HCT116 (cell line): ENCODE measurements around the gene TUBA3E. TPM values are rescaled to one million over a fixed set of nuclear protein-coding genes. Genes with fewer than 3 reads are reported as not detected.

Experiments used
- ATAC-seq: fragments of 200-7000 bp; cut with Tn5 transposase; 2 replicates; pipeline ENCODE4 v1.9.1; 2020; ENCODE audit warnings: mild to moderate bottlenecking, moderate library complexity
- BruUV-seq: library from RNA; stranded (reverse); fragments of 400-500 nt; replicated peaks from 2 replicates; lab custom pipeline; 2021; lab: Mats Ljungman, UMichigan
- CTCF ChIA-PET: fragments of 300-600 bp; sonication (Branson Sonifier 250); formaldehyde crosslinking; loops from one replicate; lab custom pipeline; 2021; ENCODE audit warnings: antibody characterized with exemption; lab: Charles Lee
- POLR2A ChIA-PET: fragments of 300-600, 350-600 bp; sonication (Branson Sonifier 250); formaldehyde crosslinking; loops from one replicate; lab custom pipeline; 2021; ENCODE audit warnings: antibody characterized with exemption; lab: Charles Lee
- RAD21 ChIA-PET, 2 experiments: fragments of 300-600 bp; sonication (Branson Sonifier 250); formaldehyde crosslinking; loops; one replicate each; lab custom pipeline; 2023; ENCODE audit warnings: low total read pairs in 2 of 2; ENCODE audit not compliant: uncharacterized antibody in 2 of 2, unreplicated experiment in 2 of 2, low non-redundant PET in 1 of 2; lab: Charles Lee
- DNase-seq: peaks from one replicate; pipeline ENCODE4 v3.0.0-alpha.2; 2010; ENCODE audit warnings: low read depth, low spot score
- H2AFZ ChIP-seq: fragments of 200-600 bp; shearing (Covaris generic), sonication (generic); 2 replicates; pipeline ENCODE4 v1.6.1; 2017; ENCODE audit warnings: low read depth, mixed run types, mixed read lengths, antibody characterized with exemption, low read length; ENCODE audit not compliant: poor library complexity, severe bottlenecking
- H3K27ac ChIP-seq: 2 replicates; pipeline ENCODE4 v1.5.1; 2012; ENCODE audit warnings: low read depth, low read length
- H3K27me3 ChIP-seq: fragments of 200-600 bp; sonication (generic); 2 replicates; pipeline ENCODE4 v1.6.1; 2016; ENCODE audit warnings: mixed run types, low read length, mixed read lengths; ENCODE audit not compliant: insufficient read depth
- H3K36me3 ChIP-seq, 2 experiments: fragments of 200-500 bp in 1 of 2; fragments of 200-600 bp in 1 of 2; sonication (Bioruptor generic) in 1 of 2; sonication (generic) in 1 of 2; 2 replicates each; pipeline versions ENCODE4 v1.5.1 to v1.6.1; 2014 to 2016; ENCODE audit warnings: low read length in 2 of 2, inconsistent platforms in 1 of 2, mixed read lengths in 1 of 2, mixed run types in 1 of 2; ENCODE audit not compliant: insufficient read depth in 2 of 2, control insufficient read depth in 1 of 2
- H3K4me1 ChIP-seq, 2 experiments: fragments of 200-600 bp in 1 of 2; sonication (generic) in 1 of 2; 2 replicates each; pipeline versions ENCODE4 v1.5.1 to v1.6.1; 2012 to 2017; ENCODE audit warnings: low read length in 2 of 2, inconsistent platforms in 1 of 2, mild to moderate bottlenecking in 1 of 2, mixed read lengths in 1 of 2, mixed run types in 1 of 2, moderate library complexity in 1 of 2; ENCODE audit not compliant: insufficient read depth in 2 of 2, control insufficient read depth in 1 of 2
- H3K4me2 ChIP-seq: fragments of 200-600 bp; sonication (generic); 2 replicates; pipeline ENCODE4 v1.6.1; 2017; ENCODE audit warnings: mixed run types, low read length, mixed read lengths
- H3K4me3 ChIP-seq, 2 experiments: fragments of 200-600 bp in 1 of 2; sonication (generic) in 1 of 2; replicated peaks in 1 of 2; 2 replicates each; pipeline ENCODE4 v1.5.1; 2011 to 2016; ENCODE audit warnings: low read length in 2 of 2, control low read depth in 1 of 2, low read depth in 1 of 2, mild to moderate bottlenecking in 1 of 2, mixed read lengths in 1 of 2, mixed run types in 1 of 2
- H3K79me2 ChIP-seq: fragments of 200-600 bp; sonication (generic); 2 replicates; pipeline ENCODE4 v1.6.1; 2017; ENCODE audit warnings: mild to moderate bottlenecking, mixed run types, low read length, moderate library complexity, mixed read lengths; ENCODE audit not compliant: insufficient read depth
- H3K9ac ChIP-seq: fragments of 200-600 bp; sonication (generic); 2 replicates; pipeline ENCODE4 v1.6.1; 2016; ENCODE audit warnings: low read length, mixed read lengths
- H3K9me2 ChIP-seq: fragments of 200-600 bp; sonication (generic), shearing (Covaris generic); 2 replicates; pipeline ENCODE4 v1.6.1; 2017; ENCODE audit warnings: mixed run types, mild to moderate bottlenecking, moderate library complexity; ENCODE audit not compliant: insufficient read depth
- H3K9me3 ChIP-seq, 2 experiments: fragments of 200-500 bp in 1 of 2; fragments of 200-600 bp in 1 of 2; sonication (Bioruptor generic) in 1 of 2; sonication (generic) in 1 of 2; 2 replicates each; pipeline ENCODE4 v1.6.1; 2014 to 2017; ENCODE audit warnings: low read length in 2 of 2, mixed read lengths in 2 of 2, inconsistent platforms in 1 of 2, low read depth in 1 of 2, mild to moderate bottlenecking in 1 of 2, mixed run types in 1 of 2, moderate library complexity in 1 of 2; ENCODE audit not compliant: control insufficient read depth in 1 of 2, insufficient read depth in 1 of 2
- H4K20me1 ChIP-seq: fragments of 200-600 bp; sonication (generic), shearing (Covaris generic); 2 replicates; pipeline ENCODE4 v1.6.1; 2017; ENCODE audit warnings: mixed run types, mild to moderate bottlenecking, moderate library complexity; ENCODE audit not compliant: insufficient read depth
- ATF3 ChIP-seq: IDR thresholded peaks from 2 replicates; pipeline ENCODE4 v1.6.1; 2012
- CBX3 ChIP-seq: IDR thresholded peaks from 2 replicates; pipeline ENCODE4 v1.6.1; 2012; ENCODE audit warnings: low read depth
- CEBPB ChIP-seq: IDR thresholded peaks from 2 replicates; pipeline ENCODE4 v1.6.1; 2012; ENCODE audit warnings: low read depth
- CTCF ChIP-seq, 3 experiments: fragments of 200-600 bp in 1 of 3; sonication (generic) in 1 of 3; IDR thresholded peaks in 2 of 3; conservative IDR thresholded peaks in 1 of 3; 2 replicates each; pipeline ENCODE4 v1.5.1; 2012 to 2017; ENCODE audit warnings: low read depth in 2 of 3, low read length in 2 of 3, antibody characterized with exemption in 1 of 3, borderline replicate concordance in 1 of 3, control low read depth in 1 of 3, mild to moderate bottlenecking in 1 of 3, mixed read lengths in 1 of 3, mixed run types in 1 of 3, moderate library complexity in 1 of 3; ENCODE audit not compliant: insufficient read depth in 1 of 3
- EGR1 ChIP-seq: IDR thresholded peaks from 2 replicates; pipeline ENCODE4 v1.6.1; 2012; ENCODE audit warnings: low read depth
- ELF1 ChIP-seq: IDR thresholded peaks from 2 replicates; pipeline ENCODE4 v1.6.1; 2012; ENCODE audit warnings: low read depth, borderline replicate concordance
- EZH2 ChIP-seq: fragments of 200-600 bp; sonication (generic); IDR thresholded peaks from 2 replicates; pipeline ENCODE4 v1.6.1; 2017; ENCODE audit warnings: antibody characterized with exemption, mixed run types
- MAX ChIP-seq: IDR thresholded peaks from 2 replicates; pipeline ENCODE4 v1.6.1; 2012
- POLR2AphosphoS5 ChIP-seq: IDR thresholded peaks from 2 replicates; pipeline ENCODE4 v1.6.1; 2011; ENCODE audit warnings: mild to moderate bottlenecking, low read depth, low read length, moderate library complexity
- RAD21 ChIP-seq: IDR thresholded peaks from 2 replicates; pipeline ENCODE4 v1.6.1; 2012; ENCODE audit warnings: low read depth, mild to moderate bottlenecking
- REST ChIP-seq: IDR thresholded peaks from 2 replicates; pipeline ENCODE4 v1.6.1; 2012; ENCODE audit warnings: low read depth
- SIN3A ChIP-seq: IDR thresholded peaks from 2 replicates; pipeline ENCODE4 v1.6.1; 2012; ENCODE audit warnings: low read depth
- SP1 ChIP-seq: IDR thresholded peaks from 2 replicates; pipeline ENCODE4 v1.6.1; 2012; ENCODE audit warnings: low read depth
- SRF ChIP-seq: IDR thresholded peaks from 2 replicates; pipeline ENCODE4 v1.6.1; 2012; ENCODE audit warnings: low read depth
- YY1 ChIP-seq: IDR thresholded peaks from 2 replicates; pipeline ENCODE4 v1.6.1; 2011; ENCODE audit warnings: low read length, low read depth, moderate library complexity, mild to moderate bottlenecking; ENCODE audit not compliant: insufficient replicate concordance; ENCODE audit errors: extremely low read depth
- ZBTB33 ChIP-seq: IDR thresholded peaks from 2 replicates; pipeline ENCODE4 v1.6.1; 2011; ENCODE audit warnings: mild to moderate bottlenecking, low read length, moderate library complexity; ENCODE audit not compliant: insufficient replicate concordance; ENCODE audit errors: extremely low read depth
- ZFX ChIP-seq: fragments of 450-650 bp; IDR thresholded peaks from 2 replicates; pipeline ENCODE4 v1.6.1; 2017
- ZNF274 ChIP-seq: fragments of 200-500 bp; sonication (Bioruptor generic); IDR thresholded peaks from 2 replicates; pipeline ENCODE4 v1.6.1; 2014; ENCODE audit warnings: mild to moderate bottlenecking, low read depth, low read length, inconsistent platforms
- intact Hi-C: fragments of 100-400 bp; cut with micrococcal nuclease; formaldehyde crosslinking; loops from 2 replicates; pipeline ENCODE4 v1.10.0; 2022
- total RNA-seq: library from RNA; stranded (reverse); gene quantifications from one replicate; pipeline ENCODE4 v1.2.1, GENCODE V29; 2021; ENCODE audit not compliant: unreplicated experiment

Gene TUBA3E
- total RNA-seq, 1 experiment from 2014 or later, result not detected

- peak within 1 kb of the TSS; percentile 71 for H3K27ac ChIP-seq
- ATAC-seq (peak; percentile 71), DNase-seq (peak; percentile 90)
- peaks cover 4 to 6% of the 10 kb centered on the region in 2 experiments; a peak in 2 of 4 replicates for H3K36me3 ChIP-seq
- H3K4me3 ChIP-seq, result peak within 1 kb of the TSS; percentile 94 to 97
- CTCF ChIA-PET, result interaction anchor here (0.6 to 1.0 kb wide), 6 partner anchors 9 to 151 kb away, joined by 3 to 4 read pairs (median 3); no protein-coding TSS in a partner anchor
- H3K27me3 ChIP-seq, result no peaks in the 10 kb centered on the region
- H3K9ac ChIP-seq, result peak within 1 kb of the TSS; percentile 98
- no peaks in the 10 kb centered on the region for H3K9me2 ChIP-seq
- peak within 1 kb of the TSS; percentile 78 for H3K4me2 ChIP-seq
- H3K79me2 ChIP-seq, result peaks cover 71% of the 10 kb centered on the region
- H4K20me1 ChIP-seq, result no peaks in the 10 kb centered on the region
- TF ChIP-seq EGR1 (peak; percentile 86), RAD21 (no peak), ZNF274 (no peak), CEBPB (no peak), SIN3A (peak; percentile 56), ATF3 (no peak), MAX (peak; percentile 84), CBX3 (no peak), YY1 (peak; percentile 95), ZFX (no peak), ZBTB33 (no peak), POLR2AphosphoS5 (peak; percentile 56), ELF1 (no peak), EZH2 (no peak), SP1 (peak; percentile 77), SRF (peak; percentile 91), CTCF (IDR thresholded peaks at IDR 0.05 in 2 of 3, conservative IDR thresholded peaks at IDR 0.05 in 1 of 3; ENCODE audit: borderline replicate concordance in 1 of 3, insufficient read depth in 1 of 3, low read depth in 2 of 3, low read length in 2 of 3) (no peak), REST (no peak)
- intact Hi-C loops, result loop anchor here (1.0 to 5.0 kb wide), 2 partner anchors 61 to 151 kb away; no protein-coding TSS in a partner anchor
- no peaks in the 10 kb centered on the region for H3K9me3 ChIP-seq
- BruUV-seq, result no TSS peak
- H3K4me1 ChIP-seq, result peaks cover 0 to 13% of the 10 kb centered on the region in 2 experiments; a peak in 1 of 4 replicates
- RAD21 ChIA-PET, result no interaction called here
- no peak within 1 kb of the TSS for H2AFZ ChIP-seq
- POLR2A ChIA-PET, result interaction anchor here (0.6 to 2.0 kb wide), 2 partner anchors 161 to 651 kb away, joined by 3 to 6 read pairs; partner anchors contain the start of gene IMP4
These were observed 16.8 kb downstream of the TUBA3E start, which contains the start of gene SMPD4 for GRCh38 chr2:130181325-130181879. Gene SMPD4, minus strand, starts transcription at chr2:130181602. Its CDS starts 5,010 bp downstream, at chr2:130176592.
